Measurements from ENCODE around the gene CACNA2D4.

- TF ChIP-seq CTCF (IDR thresholded peaks at IDR 0.05), result no peak
- no peak for TF ChIP-seq POLR2A (IDR thresholded peaks at IDR 0.05)
- no peak for TF ChIP-seq EP300 (IDR thresholded peaks at IDR 0.05)
- TF ChIP-seq POLR2AphosphoS5 (IDR thresholded peaks at IDR 0.05), result no peak
Observed at GRCh38 chr12:1830981-1831963, 87.2 kb downstream of the CACNA2D4 start.

Data from sigmoid colon (tissue), 4 donors.